Sigmoid colon (tissue), 4 donors: ENCODE data around the gene WNT3.

Experiments
- CTCF ChIP-seq, 4 experiments: fragments of 450-650 bp in 3 of 4; fragments of 200-600 bp in 1 of 4; IDR thresholded peaks; one replicate each; pipeline ENCODE4 v1.5.1; 2016 to 2019; ENCODE audit warnings: antibody characterized with exemption in 4 of 4, mild to moderate bottlenecking in 3 of 4, moderate library complexity in 2 of 4
- EP300 ChIP-seq, 4 donors: sonication (generic); formaldehyde crosslinking; IDR thresholded peaks; one replicate each; pipeline ENCODE4 v1.6.1; 2017; ENCODE audit warnings: antibody characterized with exemption in 4 of 4
- POLR2AphosphoS5 ChIP-seq, 4 donors: sonication (generic); formaldehyde crosslinking; IDR thresholded peaks; one replicate each; pipeline ENCODE4 v1.6.1; 2017; ENCODE audit warnings: antibody characterized with exemption in 4 of 4

- no peak for TF ChIP-seq CTCF (IDR thresholded peaks at IDR 0.05)
- no peak for TF ChIP-seq EP300 (IDR thresholded peaks at IDR 0.05)
- TF ChIP-seq POLR2AphosphoS5 (IDR thresholded peaks at IDR 0.05) = no peak
Observed at GRCh38 chr17:46805771-46806170, 12.7 kb downstream of the WNT3 start.
